Keratinocyte (primary cell): ENCODE results near the gene NDUFS8. TPM values are rescaled to one million over a fixed set of nuclear protein-coding genes. Genes with fewer than 3 reads are reported as not detected.

Experiments used
- DNase-seq: peaks from one replicate; pipeline ENCODE4 v3.0.0-alpha.2; 2011; ENCODE audit warnings: low read depth, missing footprints, low spot score
- FAIRE-seq: peaks from 2 replicates; lab custom pipeline; 2011; peaks lifted over from hg19 to GRCh38; lab: Jason Lieb, UNC
- H2AFZ ChIP-seq: 2 replicates; pipeline ENCODE4 v1.6.0; 2012; ENCODE audit warnings: low read length, control low read depth, inconsistent platforms; ENCODE audit not compliant: control insufficient read depth
- H3K27ac ChIP-seq: 2 replicates; pipeline ENCODE4 v1.5.1; 2011; ENCODE audit warnings: low read length; ENCODE audit not compliant: control insufficient read depth, insufficient read depth
- H3K27me3 ChIP-seq: 3 replicates; pipeline ENCODE4 v1.6.0; 2011; ENCODE audit warnings: low read length; ENCODE audit not compliant: control insufficient read depth, insufficient read depth; ENCODE audit errors: extremely low read depth
- H3K36me3 ChIP-seq, 2 experiments: 2 replicates in 1 of 2; 3 replicates in 1 of 2; pipeline ENCODE4 v1.5.1; 2011; ENCODE audit warnings: low read length in 2 of 2, mild to moderate bottlenecking in 1 of 2; ENCODE audit not compliant: control insufficient read depth in 2 of 2, insufficient read depth in 2 of 2; ENCODE audit errors: extremely low read depth in 1 of 2
- H3K4me1 ChIP-seq: 3 replicates; pipeline ENCODE4 v1.5.1; 2011; ENCODE audit warnings: low read length; ENCODE audit not compliant: control insufficient read depth, insufficient read depth; ENCODE audit errors: extremely low read depth
- H3K4me2 ChIP-seq: 3 replicates; pipeline ENCODE4 v1.6.0; 2011; ENCODE audit warnings: low read depth, low read length; ENCODE audit not compliant: control insufficient read depth, insufficient read depth; ENCODE audit errors: extremely low read depth
- H3K4me3 ChIP-seq, 3 experiments: fragments of 200-600 bp in 1 of 3; sonication (generic) in 1 of 3; 2 replicates in 2 of 3; 3 replicates in 1 of 3; pipeline ENCODE4 v1.5.1; 2011 to 2016; ENCODE audit warnings: low read length in 3 of 3, mild to moderate bottlenecking in 3 of 3, control low read depth in 2 of 3, inconsistent platforms in 1 of 3, low read depth in 1 of 3, mixed read lengths in 1 of 3, mixed run types in 1 of 3, moderate library complexity in 1 of 3; ENCODE audit not compliant: control insufficient read depth in 2 of 3, insufficient read depth in 2 of 3; ENCODE audit errors: extremely low read depth in 1 of 3
- H3K79me2 ChIP-seq: 2 replicates; pipeline ENCODE4 v1.6.0; 2012; ENCODE audit warnings: low read length; ENCODE audit not compliant: control insufficient read depth, insufficient read depth
- H3K9ac ChIP-seq: 3 replicates; pipeline ENCODE4 v1.6.0; 2011; ENCODE audit warnings: low read length; ENCODE audit not compliant: control insufficient read depth, insufficient read depth; ENCODE audit errors: extremely low read depth
- H3K9me1 ChIP-seq: 3 replicates; pipeline ENCODE4 v1.6.0; 2011; ENCODE audit warnings: low read length; ENCODE audit not compliant: control insufficient read depth, insufficient read depth; ENCODE audit errors: extremely low read depth
- H3K9me3 ChIP-seq: 2 replicates; pipeline ENCODE4 v1.5.1; 2012; ENCODE audit warnings: low read depth, low read length; ENCODE audit not compliant: control insufficient read depth
- H4K20me1 ChIP-seq: 3 replicates; pipeline ENCODE4 v1.6.0; 2011; ENCODE audit warnings: low read length; ENCODE audit not compliant: control insufficient read depth, insufficient read depth; ENCODE audit errors: extremely low read depth
- EZH2 ChIP-seq: IDR thresholded peaks from one replicate; pipeline ENCODE4 v1.6.1; 2012; ENCODE audit warnings: inconsistent platforms, mild to moderate bottlenecking, low read length, moderate library complexity
- dilution Hi-C: fragments of 300-500 bp; cut with MboI; formaldehyde crosslinking; loops from one replicate; pipeline ENCODE4 v1.7.0; 2020; ENCODE audit warnings: low sequenced_read_pairs; ENCODE audit not compliant: extremely low pct_ligation_motif_present
- polyA plus RNA-seq, 5 experiments: library from polyadenylated mRNA; depleted of rRNA in 3 of 5; stranded (reverse) in 3 of 5; stranded (forward) in 1 of 5; unstranded in 1 of 5; fragments of >200 nt; gene quantifications; 1 replicate in 1 of 5; 2 replicates in 3 of 5; 3 replicates in 1 of 5; pipeline versions ENCODE4 v1.2.1 to v1.2.3, GENCODE V29; 2011 to 2012; ENCODE audit warnings: missing spikeins in 2 of 5, low read depth in 1 of 5, low replicate concordance in 1 of 5
- TF ChIP-seq, protein P1 (sequence below), 3 experiments: IDR thresholded peaks in 1 of 3; conservative IDR thresholded peaks in 1 of 3; optimal IDR thresholded peaks in 1 of 3; 2 replicates in 2 of 3; 3 replicates in 1 of 3; pipeline versions ENCODE3 to v1.5.1; 2011; ENCODE audit warnings: low read length in 3 of 3, mild to moderate bottlenecking in 3 of 3, moderate library complexity in 2 of 3, control low read depth in 1 of 3, inconsistent platforms in 1 of 3; ENCODE audit not compliant: insufficient read depth in 2 of 3; ENCODE audit errors: extremely low read depth in 1 of 3

Gene NDUFS8
- polyA plus RNA-seq, 1 donor (not counting 4 experiments of a cell fraction or from before 2014, with no cell fraction given) = 51.7 TPM

DNA sequence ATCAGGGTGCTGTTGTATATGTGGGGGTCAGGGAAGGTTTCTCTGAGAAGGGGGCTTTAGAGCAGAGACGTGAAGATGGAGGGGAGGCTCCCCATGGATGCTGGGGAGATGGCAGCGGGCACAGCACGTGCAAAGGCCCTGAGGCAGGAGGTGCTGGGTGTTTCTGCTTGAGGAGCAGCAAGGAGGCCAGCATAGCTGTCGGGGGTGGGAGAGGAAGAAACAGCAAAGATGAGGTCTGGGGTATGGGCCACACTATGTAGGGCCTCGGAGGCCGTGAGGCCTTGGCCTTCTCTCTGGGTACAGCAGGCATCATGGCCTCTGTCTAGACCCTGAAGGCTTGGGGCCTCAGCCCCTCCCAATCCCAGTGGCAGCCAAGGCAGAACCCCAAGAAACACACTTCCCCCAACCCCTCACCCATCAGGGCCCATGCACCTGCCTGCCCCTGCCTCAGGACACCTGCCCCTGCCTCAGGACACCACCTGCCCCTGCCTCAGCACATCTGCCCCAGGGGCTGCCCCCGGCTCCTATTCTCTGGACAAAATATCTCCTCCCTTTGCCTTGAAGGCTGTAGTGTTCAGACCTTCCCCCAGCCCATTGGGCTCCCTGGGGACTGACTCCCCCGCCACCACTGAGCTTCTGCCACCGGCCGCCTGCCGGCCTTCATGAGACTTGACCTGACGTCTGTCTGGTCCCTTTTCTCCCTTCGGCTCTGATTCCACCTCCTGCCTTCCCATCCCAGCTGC is 14.1 kb upstream of the NDUFS8 start:
- Histone ChIP-seq H3K27ac (no peak overlapping the region), H3K4me2 (no peak overlapping the region), H3K4me1 (peaks cover 29% of the 10 kb centered on the region), H3K27me3 (no peaks in the 10 kb centered on the region), H3K9ac (no peak overlapping the region), H2AFZ (no peak overlapping the region), H3K9me3 (no peaks in the 10 kb centered on the region), H3K9me1 (no peaks in the 10 kb centered on the region), H3K36me3 (no peaks in the 10 kb centered on the region), H3K4me3 (no peak overlapping the region), H4K20me1 (no peaks in the 10 kb centered on the region), H3K79me2 (no peaks in the 10 kb centered on the region)
- TF ChIP-seq EZH2 = no peak
- TF ChIP-seq, protein P1, sequence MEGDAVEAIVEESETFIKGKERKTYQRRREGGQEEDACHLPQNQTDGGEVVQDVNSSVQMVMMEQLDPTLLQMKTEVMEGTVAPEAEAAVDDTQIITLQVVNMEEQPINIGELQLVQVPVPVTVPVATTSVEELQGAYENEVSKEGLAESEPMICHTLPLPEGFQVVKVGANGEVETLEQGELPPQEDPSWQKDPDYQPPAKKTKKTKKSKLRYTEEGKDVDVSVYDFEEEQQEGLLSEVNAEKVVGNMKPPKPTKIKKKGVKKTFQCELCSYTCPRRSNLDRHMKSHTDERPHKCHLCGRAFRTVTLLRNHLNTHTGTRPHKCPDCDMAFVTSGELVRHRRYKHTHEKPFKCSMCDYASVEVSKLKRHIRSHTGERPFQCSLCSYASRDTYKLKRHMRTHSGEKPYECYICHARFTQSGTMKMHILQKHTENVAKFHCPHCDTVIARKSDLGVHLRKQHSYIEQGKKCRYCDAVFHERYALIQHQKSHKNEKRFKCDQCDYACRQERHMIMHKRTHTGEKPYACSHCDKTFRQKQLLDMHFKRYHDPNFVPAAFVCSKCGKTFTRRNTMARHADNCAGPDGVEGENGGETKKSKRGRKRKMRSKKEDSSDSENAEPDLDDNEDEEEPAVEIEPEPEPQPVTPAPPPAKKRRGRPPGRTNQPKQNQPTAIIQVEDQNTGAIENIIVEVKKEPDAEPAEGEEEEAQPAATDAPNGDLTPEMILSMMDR (optimal IDR thresholded peaks at IDR 0.05 in 1 of 3, IDR thresholded peaks at IDR 0.05 in 1 of 3, conservative IDR thresholded peaks at IDR 0.05 in 1 of 3; ENCODE audit: extremely low read depth in 1 of 3, insufficient read depth in 2 of 3, low read length in 3 of 3) = no peak
- FAIRE-seq = no peak
- no peak for DNase-seq
- dilution Hi-C loops = no loop called here

DNA sequence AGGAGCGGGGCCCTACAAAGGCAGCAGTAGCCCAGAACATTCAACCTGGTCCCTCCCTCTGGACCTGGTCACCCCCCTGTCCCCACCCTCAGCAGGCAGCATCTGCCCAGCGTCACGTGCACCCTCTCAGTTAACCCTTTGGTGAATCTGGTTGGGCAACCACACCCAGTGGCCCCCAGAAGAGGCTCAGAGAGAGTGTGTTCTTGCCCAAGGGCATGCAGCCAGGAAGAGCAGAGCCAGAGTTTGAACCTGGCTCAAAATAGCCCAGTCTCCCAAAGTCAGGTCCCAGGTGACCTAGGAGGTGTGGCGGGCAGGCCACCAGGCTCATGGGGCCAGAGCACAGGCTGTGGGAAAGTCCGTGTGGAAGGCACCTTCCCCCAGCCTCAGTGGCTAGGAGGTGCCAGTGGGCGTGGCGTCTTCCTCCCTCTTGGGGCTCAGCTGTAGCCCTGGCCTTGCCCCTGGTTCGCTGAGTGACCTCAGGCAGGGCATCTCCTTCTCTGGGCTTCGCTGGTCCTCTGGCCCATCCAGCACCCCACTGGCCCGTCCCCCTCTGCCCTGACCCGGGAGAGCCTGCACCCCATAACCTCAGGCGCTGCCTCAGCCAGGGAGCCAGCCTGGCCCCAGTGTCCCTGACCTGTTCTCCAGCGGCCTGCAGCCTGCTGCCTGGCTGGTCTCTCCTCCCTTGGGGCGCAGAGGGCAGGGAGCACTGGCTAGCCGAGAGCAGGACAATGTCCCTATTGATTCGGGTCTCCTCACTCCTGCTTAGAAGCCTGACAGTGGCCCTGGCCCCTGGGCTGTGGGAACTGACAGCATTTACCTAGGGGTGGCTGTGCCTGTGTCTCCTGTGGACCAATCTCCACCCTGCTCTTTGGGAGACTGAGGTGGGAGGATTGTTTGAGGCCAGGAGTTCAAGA is 13.3 kb upstream of the NDUFS8 start:
- H3K27me3 ChIP-seq = no peaks in the 10 kb centered on the region
- TF ChIP-seq EZH2 = no peak
- TF ChIP-seq, protein P1 (optimal IDR thresholded peaks at IDR 0.05 in 1 of 3, IDR thresholded peaks at IDR 0.05 in 1 of 3, conservative IDR thresholded peaks at IDR 0.05 in 1 of 3; ENCODE audit: extremely low read depth in 1 of 3, insufficient read depth in 2 of 3, low read length in 3 of 3) = no peak
- H3K27ac ChIP-seq = no peak overlapping the region
- H3K9me1 ChIP-seq = no peaks in the 10 kb centered on the region
- H3K36me3 ChIP-seq = no peaks in the 10 kb centered on the region
- dilution Hi-C loops = no loop called here
- no peak overlapping the region for H3K4me2 ChIP-seq
- no peaks in the 10 kb centered on the region for H3K9me3 ChIP-seq
- no peaks in the 10 kb centered on the region for H3K79me2 ChIP-seq
- no peak overlapping the region for H2AFZ ChIP-seq
- no peak overlapping the region for H3K4me3 ChIP-seq
- peaks cover 29% of the 10 kb centered on the region for H3K4me1 ChIP-seq
- FAIRE-seq (no peak), DNase-seq (no peak)
- H3K9ac ChIP-seq = no peak overlapping the region
- H4K20me1 ChIP-seq = no peaks in the 10 kb centered on the region
